DOHH2 (cell line): ENCODE measurements around the gene ORC5.

Source experiments
- H3F3A ChIP-seq: fragments of 200-600 bp; sonication (generic), shearing (Covaris generic); 2 replicates; pipeline ENCODE4 v1.6.0; 2016; ENCODE audit warnings: antibody characterized with exemption, mild to moderate bottlenecking; ENCODE audit not compliant: control insufficient read depth, insufficient read depth
- H3K27ac ChIP-seq: fragments of 200-600 bp; sonication (generic); 2 replicates; pipeline ENCODE4 v1.5.1; 2014; ENCODE audit warnings: low read depth, mild to moderate bottlenecking, low read length, moderate library complexity
- H3K27me3 ChIP-seq: fragments of 200-600 bp; sonication (generic); 2 replicates; pipeline ENCODE4 v1.6.1; 2014; ENCODE audit warnings: mild to moderate bottlenecking, low read length, mixed read lengths; ENCODE audit not compliant: control insufficient read depth
- H3K36me3 ChIP-seq: fragments of 200-600 bp; sonication (generic); 2 replicates; pipeline ENCODE4 v1.6.1; 2014; ENCODE audit warnings: mild to moderate bottlenecking, low read length, moderate library complexity, mixed read lengths; ENCODE audit not compliant: control insufficient read depth
- H3K4me1 ChIP-seq: fragments of 200-600 bp; sonication (generic); 2 replicates; pipeline ENCODE4 v1.6.1; 2014; ENCODE audit warnings: mild to moderate bottlenecking, low read length, mixed read lengths; ENCODE audit not compliant: control insufficient read depth
- H3K4me2 ChIP-seq: fragments of 200-600 bp; sonication (generic); 2 replicates; pipeline ENCODE4 v1.6.0; 2014; ENCODE audit warnings: mild to moderate bottlenecking, low read length, moderate library complexity
- H3K4me3 ChIP-seq: fragments of 200-600 bp; sonication (generic); 2 replicates; pipeline ENCODE4 v1.5.1; 2014; ENCODE audit warnings: mild to moderate bottlenecking, low read length, mixed read lengths
- H3K79me2 ChIP-seq: fragments of 200-600 bp; sonication (generic); 2 replicates; pipeline ENCODE4 v1.6.1; 2014; ENCODE audit warnings: mild to moderate bottlenecking, low read length, mixed read lengths; ENCODE audit not compliant: control insufficient read depth
- H3K9me2 ChIP-seq: fragments of 200-600 bp; sonication (generic); replicated peaks from 2 replicates; pipeline ENCODE4 v1.6.1; 2014; ENCODE audit warnings: mild to moderate bottlenecking, low read length, mixed read lengths; ENCODE audit not compliant: control insufficient read depth
- H3K9me3 ChIP-seq: fragments of 200-600 bp; sonication (generic); 2 replicates; pipeline ENCODE4 v1.6.1; 2014; ENCODE audit warnings: antibody characterized with exemption, low read length, mixed read lengths; ENCODE audit not compliant: control insufficient read depth, insufficient read depth
- H4K20me1 ChIP-seq: fragments of 200-600 bp; sonication (generic); 2 replicates; pipeline ENCODE4 v1.6.0; 2014; ENCODE audit warnings: low read depth, mild to moderate bottlenecking, antibody characterized with exemption, low read length, moderate library complexity; ENCODE audit not compliant: control insufficient read depth, insufficient read depth
- CTCF ChIP-seq: fragments of 200-600 bp; sonication (generic); IDR thresholded peaks from one replicate; pipeline ENCODE4 v1.5.1; 2014; ENCODE audit warnings: antibody characterized with exemption, mild to moderate bottlenecking, low read depth, low read length; ENCODE audit not compliant: poor library complexity, severe bottlenecking
- EZH2phosphoT487 ChIP-seq: fragments of 200-600 bp; sonication (generic); IDR thresholded peaks from 2 replicates; pipeline ENCODE4 v1.6.1; 2017; ENCODE audit warnings: borderline replicate concordance, mild to moderate bottlenecking, antibody characterized with exemption, low read length, moderate library complexity, mixed read lengths

Gene ORC5

GRCh38 chr7:104207731-104208420, at the start of gene ORC5:
ORC5 (minus strand) TSS chr7:104208013; CDS start chr7:104207904, 109 bp downstream.
- Histone ChIP-seq H3K4me1 (peaks cover 24% of the 10 kb centered on the region), H3K9me3 (no peaks in the 10 kb centered on the region), H3K9me2 (no peaks in the 10 kb centered on the region), H3K79me2 (peaks cover 58% of the 10 kb centered on the region), H3K27ac (peak within 1 kb of the TSS; percentile 60), H3F3A (no peaks in the 10 kb centered on the region), H3K36me3 (peaks cover 43% of the 10 kb centered on the region), H3K27me3 (no peaks in the 10 kb centered on the region), H4K20me1 (peaks cover 10% of the 10 kb centered on the region; the same call in 1 of the 2 replicates), H3K4me2 (peak within 1 kb of the TSS; percentile 89), H3K4me3 (peak within 1 kb of the TSS; percentile 99)
- no peak for TF ChIP-seq EZH2phosphoT487
- TF ChIP-seq CTCF = no peak

GRCh38 chr7:104255616-104256015, 47.8 kb upstream of the ORC5 start:
- Histone ChIP-seq H3K4me2 (no peak overlapping the region), H3K9me3 (no peaks in the 10 kb centered on the region), H3K4me3 (no peak overlapping the region), H3F3A (no peaks in the 10 kb centered on the region), H3K4me1 (no peaks in the 10 kb centered on the region), H4K20me1 (no peaks in the 10 kb centered on the region), H3K27me3 (no peaks in the 10 kb centered on the region), H3K9me2 (no peaks in the 10 kb centered on the region), H3K27ac (no peak overlapping the region), H3K79me2 (no peaks in the 10 kb centered on the region), H3K36me3 (no peaks in the 10 kb centered on the region)
- TF ChIP-seq EZH2phosphoT487 = no peak
- no peak for TF ChIP-seq CTCF

GRCh38 chr7:104255194-104255593, 47.4 kb upstream of the ORC5 start:
- Histone ChIP-seq H3K79me2 (no peaks in the 10 kb centered on the region), H3K27me3 (no peaks in the 10 kb centered on the region), H3F3A (no peaks in the 10 kb centered on the region), H3K36me3 (no peaks in the 10 kb centered on the region), H3K4me3 (no peak overlapping the region), H3K9me2 (no peaks in the 10 kb centered on the region), H4K20me1 (no peaks in the 10 kb centered on the region), H3K4me2 (no peak overlapping the region), H3K4me1 (no peaks in the 10 kb centered on the region), H3K9me3 (no peaks in the 10 kb centered on the region), H3K27ac (no peak overlapping the region)
- TF ChIP-seq CTCF (no peak), EZH2phosphoT487 (no peak)
